Calu3 (cell line): ENCODE data around the gene ERMAP. TPM values are rescaled to one million over a fixed set of nuclear protein-coding genes. Genes with fewer than 3 reads are reported as not detected.

Source experiments
- BruUV-seq: library from RNA; stranded (reverse); fragments of 400-500 nt; replicated peaks from 2 replicates; lab custom pipeline; 2021; lab: Mats Ljungman, UMichigan
- CTCF ChIA-PET: fragments of 300-600 bp; sonication (Branson Sonifier 250); formaldehyde crosslinking; loops from one replicate; lab custom pipeline; 2022; ENCODE audit warnings: antibody characterized with exemption; lab: Charles Lee
- DNase-seq: peaks from one replicate; pipeline ENCODE4 v3.0.0; 2022
- H3K27ac Mint-ChIP-seq: one replicate; pipeline ENCODE4 v1.8.0; 2022; ENCODE audit warnings: mixed read lengths; ENCODE audit not compliant: unreplicated experiment
- H3K27me3 Mint-ChIP-seq: one replicate; pipeline ENCODE4 v1.8.0; 2022; ENCODE audit warnings: mixed read lengths; ENCODE audit not compliant: unreplicated experiment
- H3K36me3 Mint-ChIP-seq: one replicate; pipeline ENCODE4 v1.8.0; 2022; ENCODE audit warnings: mild to moderate bottlenecking, moderate library complexity, mixed read lengths; ENCODE audit not compliant: insufficient read depth, unreplicated experiment
- H3K4me1 Mint-ChIP-seq: one replicate; pipeline ENCODE4 v1.8.0; 2022; ENCODE audit warnings: mild to moderate bottlenecking, low read depth, mixed read lengths; ENCODE audit not compliant: unreplicated experiment
- H3K4me3 Mint-ChIP-seq: one replicate; pipeline ENCODE4 v1.8.0; 2022; ENCODE audit warnings: mild to moderate bottlenecking, low read depth, moderate library complexity, mixed read lengths; ENCODE audit not compliant: unreplicated experiment
- H3K9me3 Mint-ChIP-seq: one replicate; pipeline ENCODE4 v1.8.0; 2022; ENCODE audit warnings: low read depth, mixed read lengths; ENCODE audit not compliant: unreplicated experiment
- intact Hi-C: fragments of 100-400 bp; cut with micrococcal nuclease; formaldehyde crosslinking; loops from one replicate; pipeline ENCODE4 v1.10.0; 2022; ENCODE audit not compliant: unreplicated experiment
- total RNA-seq: library from RNA; stranded (reverse); gene quantifications from 2 replicates; pipeline ENCODE4 v1.2.3, GENCODE V29; 2022
- TF ChIP-seq, protein P1 (sequence below): fragments of 200-600 bp; IDR thresholded peaks from one replicate; pipeline ENCODE4 v1.8.0; 2022; ENCODE audit warnings: antibody characterized with exemption; ENCODE audit not compliant: unreplicated experiment

ERMAP gene
- total RNA-seq, 1 experiment from 2014 or later: 9.3 TPM

- no TSS peak for BruUV-seq
- no peaks in the 10 kb centered on the region for H3K4me1 Mint-ChIP-seq
- intact Hi-C loops: no loop called here
- TF ChIP-seq, protein P1, sequence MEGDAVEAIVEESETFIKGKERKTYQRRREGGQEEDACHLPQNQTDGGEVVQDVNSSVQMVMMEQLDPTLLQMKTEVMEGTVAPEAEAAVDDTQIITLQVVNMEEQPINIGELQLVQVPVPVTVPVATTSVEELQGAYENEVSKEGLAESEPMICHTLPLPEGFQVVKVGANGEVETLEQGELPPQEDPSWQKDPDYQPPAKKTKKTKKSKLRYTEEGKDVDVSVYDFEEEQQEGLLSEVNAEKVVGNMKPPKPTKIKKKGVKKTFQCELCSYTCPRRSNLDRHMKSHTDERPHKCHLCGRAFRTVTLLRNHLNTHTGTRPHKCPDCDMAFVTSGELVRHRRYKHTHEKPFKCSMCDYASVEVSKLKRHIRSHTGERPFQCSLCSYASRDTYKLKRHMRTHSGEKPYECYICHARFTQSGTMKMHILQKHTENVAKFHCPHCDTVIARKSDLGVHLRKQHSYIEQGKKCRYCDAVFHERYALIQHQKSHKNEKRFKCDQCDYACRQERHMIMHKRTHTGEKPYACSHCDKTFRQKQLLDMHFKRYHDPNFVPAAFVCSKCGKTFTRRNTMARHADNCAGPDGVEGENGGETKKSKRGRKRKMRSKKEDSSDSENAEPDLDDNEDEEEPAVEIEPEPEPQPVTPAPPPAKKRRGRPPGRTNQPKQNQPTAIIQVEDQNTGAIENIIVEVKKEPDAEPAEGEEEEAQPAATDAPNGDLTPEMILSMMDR: no peak
- no peak for DNase-seq
- H3K27me3 Mint-ChIP-seq: no peaks in the 10 kb centered on the region
- H3K4me3 Mint-ChIP-seq: no peak overlapping the region
- no peaks in the 10 kb centered on the region for H3K36me3 Mint-ChIP-seq
- no peak overlapping the region for H3K27ac Mint-ChIP-seq
- CTCF ChIA-PET: no interaction called here
- no peaks in the 10 kb centered on the region for H3K9me3 Mint-ChIP-seq
Measured at GRCh38 chr1:42797414-42797813, 19.5 kb upstream of the ERMAP start.

- DNase-seq: no peak
- no peaks in the 10 kb centered on the region for H3K9me3 Mint-ChIP-seq
- BruUV-seq: no TSS peak
- TF ChIP-seq, protein P1: no peak
- intact Hi-C loops: no loop called here
- no peak overlapping the region for H3K4me3 Mint-ChIP-seq
- no peaks in the 10 kb centered on the region for H3K27me3 Mint-ChIP-seq
- H3K27ac Mint-ChIP-seq: no peak overlapping the region
- CTCF ChIA-PET: no interaction called here
- no peaks in the 10 kb centered on the region for H3K4me1 Mint-ChIP-seq
- H3K36me3 Mint-ChIP-seq: no peaks in the 10 kb centered on the region
Measured at GRCh38 chr1:42797979-42798378, 18.9 kb upstream of the ERMAP start.

DNA sequence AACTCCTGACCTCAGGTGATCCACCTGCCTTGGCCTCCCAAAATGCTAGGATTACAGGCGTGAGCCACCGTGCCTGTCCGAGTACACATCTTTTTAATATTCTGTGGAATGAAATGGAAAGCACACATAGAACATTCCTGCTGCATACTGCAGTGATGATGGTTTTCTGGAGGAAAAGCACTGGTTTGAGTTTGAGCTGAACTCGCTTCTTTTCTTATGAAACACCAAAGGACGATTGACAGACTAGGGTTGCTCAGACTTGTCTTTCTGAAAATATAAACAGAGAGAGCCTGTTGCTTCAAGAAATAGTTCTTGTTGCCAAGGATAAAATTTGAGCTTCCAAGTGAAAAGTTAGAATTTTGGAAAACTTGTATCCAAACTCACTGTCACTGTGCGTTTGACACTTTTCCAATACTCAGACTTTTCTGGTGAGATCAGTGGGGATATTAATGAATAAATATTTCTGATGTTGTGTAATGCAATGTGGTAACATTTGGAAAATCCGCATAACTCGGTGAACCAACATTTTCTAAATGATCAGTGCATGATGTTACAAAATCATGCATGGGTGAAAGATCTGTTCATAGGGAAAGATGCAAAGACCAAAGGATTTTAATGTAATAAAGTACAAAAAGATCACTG is 15.0 kb upstream of the ERMAP start:
- no peaks in the 10 kb centered on the region for H3K9me3 Mint-ChIP-seq
- CTCF ChIA-PET: no interaction called here
- H3K4me1 Mint-ChIP-seq: no peaks in the 10 kb centered on the region
- H3K27me3 Mint-ChIP-seq: no peaks in the 10 kb centered on the region
- no peak overlapping the region for H3K27ac Mint-ChIP-seq
- H3K36me3 Mint-ChIP-seq: no peaks in the 10 kb centered on the region
- intact Hi-C loops: no loop called here
- no peak for DNase-seq
- TF ChIP-seq, protein P1: no peak
- BruUV-seq: no TSS peak
- H3K4me3 Mint-ChIP-seq: no peak overlapping the region

GRCh38 chr1:42806171-42806570 is 10.8 kb upstream of the ERMAP start:
- no peak for DNase-seq
- BruUV-seq: no TSS peak
- intact Hi-C loops: no loop called here
- H3K36me3 Mint-ChIP-seq: no peaks in the 10 kb centered on the region
- no peaks in the 10 kb centered on the region for H3K27me3 Mint-ChIP-seq
- TF ChIP-seq, protein P1: no peak
- no peaks in the 10 kb centered on the region for H3K4me1 Mint-ChIP-seq
- no peak overlapping the region for H3K4me3 Mint-ChIP-seq
- no peak overlapping the region for H3K27ac Mint-ChIP-seq
- CTCF ChIA-PET: no interaction called here
- H3K9me3 Mint-ChIP-seq: no peaks in the 10 kb centered on the region
